Adrenal gland (tissue), 5 donors: ENCODE results near the gene CNPY2.

Source experiments
- POLR2A ChIP-seq, 2 donors: fragments of 450-650 bp; IDR thresholded peaks; one replicate each; pipeline ENCODE4 v1.6.1; 2017; ENCODE audit warnings: antibody characterized with exemption in 2 of 2, mild to moderate bottlenecking in 2 of 2, moderate library complexity in 1 of 2
- TF ChIP-seq, protein P1 (sequence below), 6 experiments: fragments of 450-650 bp in 4 of 6; fragments of 200-600 bp in 2 of 6; sonication (generic) in 1 of 6; IDR thresholded peaks; 1 replicate in 5 of 6; 2 replicates in 1 of 6; pipeline versions ENCODE4 v1.5.1 to v1.8.0; 2016 to 2021; ENCODE audit warnings: antibody characterized with exemption in 6 of 6, mild to moderate bottlenecking in 2 of 6, moderate library complexity in 1 of 6
- donor health status: DM: no; HTN: no; CAD: no.

DNA sequence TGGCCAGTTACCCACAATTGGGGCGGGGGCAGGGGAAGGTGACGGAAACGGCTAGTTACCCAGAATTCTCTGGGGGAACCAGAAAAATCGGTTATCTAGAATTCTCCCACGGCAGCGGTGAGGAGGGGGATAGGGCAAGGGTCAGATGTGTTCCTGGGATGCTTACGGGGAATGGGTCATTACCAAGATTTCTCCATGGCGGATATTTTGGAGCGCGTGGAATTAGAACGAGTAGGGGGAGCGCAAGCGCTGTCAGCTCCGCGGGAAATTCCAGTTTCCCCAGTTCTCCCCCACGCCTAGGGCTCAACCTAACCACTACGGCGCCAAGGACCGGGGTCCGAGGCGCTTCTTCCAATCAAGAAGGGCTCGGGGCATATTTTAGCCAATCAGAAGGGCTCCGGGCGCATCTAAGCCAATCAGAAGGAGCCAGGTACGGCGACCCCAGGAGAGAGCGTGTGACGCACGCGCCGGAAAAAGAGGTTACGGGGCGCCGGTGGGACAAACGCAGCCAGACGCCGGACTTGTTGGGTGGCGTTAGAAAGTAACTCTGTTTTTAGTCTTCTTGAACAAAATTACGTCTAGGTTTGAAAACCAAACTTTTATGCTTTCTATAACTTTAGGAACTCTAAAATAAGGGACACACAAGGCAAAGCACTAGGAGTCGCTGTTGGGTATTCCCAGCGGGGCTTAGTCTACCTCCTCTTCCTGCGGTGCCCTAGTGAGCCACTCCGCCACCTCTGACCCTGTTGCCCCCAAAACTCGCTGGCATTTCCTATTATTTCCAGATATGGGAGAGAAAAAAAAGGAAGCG, 18.1 kb upstream of the CNPY2 start, which contains the start of gene PAN2:
- TF ChIP-seq, protein P1, sequence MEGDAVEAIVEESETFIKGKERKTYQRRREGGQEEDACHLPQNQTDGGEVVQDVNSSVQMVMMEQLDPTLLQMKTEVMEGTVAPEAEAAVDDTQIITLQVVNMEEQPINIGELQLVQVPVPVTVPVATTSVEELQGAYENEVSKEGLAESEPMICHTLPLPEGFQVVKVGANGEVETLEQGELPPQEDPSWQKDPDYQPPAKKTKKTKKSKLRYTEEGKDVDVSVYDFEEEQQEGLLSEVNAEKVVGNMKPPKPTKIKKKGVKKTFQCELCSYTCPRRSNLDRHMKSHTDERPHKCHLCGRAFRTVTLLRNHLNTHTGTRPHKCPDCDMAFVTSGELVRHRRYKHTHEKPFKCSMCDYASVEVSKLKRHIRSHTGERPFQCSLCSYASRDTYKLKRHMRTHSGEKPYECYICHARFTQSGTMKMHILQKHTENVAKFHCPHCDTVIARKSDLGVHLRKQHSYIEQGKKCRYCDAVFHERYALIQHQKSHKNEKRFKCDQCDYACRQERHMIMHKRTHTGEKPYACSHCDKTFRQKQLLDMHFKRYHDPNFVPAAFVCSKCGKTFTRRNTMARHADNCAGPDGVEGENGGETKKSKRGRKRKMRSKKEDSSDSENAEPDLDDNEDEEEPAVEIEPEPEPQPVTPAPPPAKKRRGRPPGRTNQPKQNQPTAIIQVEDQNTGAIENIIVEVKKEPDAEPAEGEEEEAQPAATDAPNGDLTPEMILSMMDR (IDR thresholded peaks at IDR 0.05), result peak; percentile 36 to 69 (median 59)
- TF ChIP-seq POLR2A (IDR thresholded peaks at IDR 0.05), result peak; percentile 18 to 65
